Cerebellar nuclear complex (tissue), 1 donor: ENCODE measurements around the gene SLX4IP.

Experiments
- DNase-seq, 2 experiments: peaks; one replicate each; lab custom pipeline; 2025; lab: John Stamatoyannopoulos, UW

Gene SLX4IP

DNA sequence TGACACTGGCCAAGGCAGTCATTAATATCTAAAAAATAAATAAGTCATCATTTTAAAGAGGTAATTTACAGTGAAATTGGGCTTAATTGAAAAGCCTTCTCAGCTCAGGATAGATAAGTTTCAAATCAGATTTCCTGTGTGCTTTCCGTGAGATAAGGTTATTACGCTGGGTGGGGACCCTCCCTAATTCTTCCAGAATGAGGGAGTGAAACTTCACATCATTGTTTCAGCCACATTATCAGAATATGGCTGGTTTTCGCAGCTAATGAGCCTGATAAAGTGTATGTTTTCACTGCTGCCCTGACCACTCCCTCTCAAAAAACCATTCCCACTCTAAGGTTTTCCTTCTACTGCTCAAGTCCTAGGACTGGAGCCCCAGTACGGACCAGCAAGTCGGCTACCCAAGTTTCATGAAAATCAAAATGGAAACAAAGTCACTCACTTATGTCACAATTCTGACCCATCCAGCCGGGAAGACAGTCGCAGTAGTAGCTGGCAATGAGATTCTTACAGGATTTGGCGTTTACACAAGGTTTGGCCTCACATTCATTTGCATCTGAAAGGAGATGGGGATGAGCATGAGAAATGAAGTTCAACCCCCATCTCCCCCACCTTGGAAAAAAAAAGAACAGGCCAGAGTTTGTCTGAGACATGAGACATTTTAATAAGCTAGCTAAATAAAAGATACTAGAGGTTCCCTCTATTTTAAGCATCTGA is 214.1 kb downstream of the SLX4IP start:
- DNase-seq: no peak

DNA sequence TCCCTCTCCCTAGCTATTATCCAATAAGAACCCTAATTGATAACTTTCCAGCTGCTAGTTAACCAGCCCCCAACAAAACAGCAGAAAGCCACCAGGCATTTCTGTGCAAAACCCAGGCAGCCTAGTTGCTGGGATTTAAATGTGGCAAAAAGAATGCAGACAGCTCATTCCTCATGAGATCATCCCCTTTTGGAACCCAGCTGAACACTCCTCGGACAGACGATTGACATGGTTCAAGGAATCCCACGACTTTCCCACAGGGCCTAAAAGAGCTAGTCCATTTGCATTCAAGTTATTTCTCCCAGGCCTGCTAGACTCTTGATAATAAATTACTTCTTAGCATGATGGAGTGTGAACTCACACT is 214.7 kb downstream of the SLX4IP start:
- no peak for DNase-seq

DNA sequence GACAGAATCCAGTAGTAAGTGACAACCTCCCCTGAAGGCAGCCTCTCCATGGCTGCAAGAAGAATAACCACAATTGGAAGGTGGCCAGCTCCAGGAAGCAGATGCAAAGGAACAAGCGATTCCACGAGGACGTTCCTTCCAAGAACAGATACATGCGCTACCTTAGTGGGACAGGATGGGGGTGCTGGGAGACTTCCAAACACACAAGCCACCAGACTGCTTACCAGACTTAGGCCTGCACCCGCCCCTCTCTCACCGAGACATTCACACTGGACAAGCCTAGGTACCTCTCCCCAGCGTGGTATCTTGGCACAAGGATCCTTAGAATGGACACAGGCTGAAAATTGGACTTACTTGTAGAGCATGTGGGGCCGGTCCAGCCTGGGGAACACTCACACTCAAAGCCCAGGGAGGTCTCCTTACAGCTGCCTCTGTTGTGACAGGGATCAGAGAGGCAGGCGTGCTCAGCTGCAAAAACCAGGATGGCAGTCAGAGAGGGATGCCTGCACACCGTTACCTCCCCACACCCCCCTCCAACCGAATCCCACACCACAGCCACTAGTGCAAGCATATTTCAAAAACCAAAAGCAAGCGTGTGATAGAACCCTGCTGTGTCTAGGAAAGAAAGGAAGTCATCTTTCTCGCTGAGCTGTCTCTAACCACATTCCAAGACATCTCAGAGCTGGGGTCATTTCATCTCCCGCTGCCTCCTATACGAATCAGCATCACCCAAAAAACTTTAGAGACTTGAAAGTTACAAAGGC is 216.3 kb downstream of the SLX4IP start:
- DNase-seq: no peak

DNA sequence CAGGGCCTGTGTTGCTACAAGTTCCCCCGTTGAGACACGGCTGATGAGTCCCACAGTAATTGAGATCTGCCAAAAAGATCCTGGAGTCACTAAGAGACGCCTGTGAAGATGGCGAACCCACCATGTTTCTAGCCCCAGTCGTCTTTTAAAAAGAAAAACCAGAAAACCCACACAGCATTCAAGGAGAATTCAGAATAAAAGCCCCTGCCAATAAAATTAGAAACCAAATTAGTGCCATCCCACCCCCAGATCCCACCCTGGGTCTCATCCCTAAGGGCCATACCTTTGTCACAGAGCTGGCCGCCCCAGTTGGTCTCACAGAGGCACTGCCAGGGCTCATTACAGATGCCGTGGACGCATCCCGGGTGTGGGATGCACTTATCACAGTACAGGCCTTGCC is 217.1 kb downstream of the SLX4IP start:
- no peak for DNase-seq

DNA sequence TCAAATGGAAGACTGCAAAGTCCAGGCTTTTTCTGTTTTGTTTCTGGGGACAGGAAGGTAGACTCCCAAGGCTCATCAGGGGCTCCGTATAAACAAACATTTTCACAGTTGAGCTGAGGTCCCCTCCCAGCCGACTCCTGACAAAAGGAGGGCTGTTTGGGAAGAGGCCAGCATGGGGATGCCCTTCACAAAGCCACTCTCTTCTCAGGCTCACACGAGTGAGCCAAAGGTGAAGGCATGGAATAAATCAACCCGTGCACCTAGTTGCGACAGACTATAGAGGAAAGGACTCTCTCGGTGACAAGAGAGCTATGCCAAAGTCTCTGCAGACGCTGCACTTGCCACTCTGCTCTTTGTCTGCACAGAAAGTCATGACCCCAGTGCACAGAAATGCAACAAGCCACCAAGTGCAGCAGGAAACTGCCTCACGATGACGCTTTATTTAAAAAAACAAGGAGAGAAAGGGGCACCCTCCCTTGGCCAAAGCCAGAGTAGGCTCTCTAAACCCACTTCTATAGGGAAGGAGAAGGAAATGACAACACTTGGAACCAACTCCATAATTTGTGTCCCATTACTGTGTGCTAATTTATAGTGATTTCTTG is 217.7 kb downstream of the SLX4IP start:
- no peak for DNase-seq

DNA sequence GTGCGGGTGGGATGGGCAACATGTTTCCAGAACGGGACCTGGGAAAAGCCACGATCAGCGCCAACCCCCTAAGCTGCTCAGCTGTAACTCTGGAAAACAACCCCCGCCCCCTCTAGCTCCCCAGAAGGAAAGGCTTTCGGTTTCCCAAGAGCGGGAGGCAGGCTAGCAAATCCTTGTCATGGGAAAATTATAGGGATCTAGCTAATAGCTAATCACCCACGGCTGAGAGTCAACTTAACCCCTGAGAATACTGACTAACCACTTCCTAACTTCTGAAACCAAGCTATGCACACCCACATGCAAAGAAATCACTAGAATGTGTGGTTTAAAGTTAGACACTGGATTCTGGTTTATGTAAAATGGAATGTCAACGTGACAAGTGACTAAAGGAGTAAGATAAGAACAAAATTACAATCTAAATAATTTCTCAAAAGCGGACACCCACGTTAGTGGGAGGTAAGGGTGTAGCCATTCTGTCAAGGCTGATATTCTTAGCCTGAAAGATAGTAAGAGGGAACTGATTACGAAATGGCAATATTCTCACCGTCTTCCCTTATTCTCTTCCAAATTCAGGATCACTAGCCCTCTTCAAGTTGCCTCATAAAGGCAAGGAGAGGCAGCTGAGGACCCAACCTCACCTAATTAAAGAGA is 218.6 kb downstream of the SLX4IP start:
- no peak for DNase-seq

DNA sequence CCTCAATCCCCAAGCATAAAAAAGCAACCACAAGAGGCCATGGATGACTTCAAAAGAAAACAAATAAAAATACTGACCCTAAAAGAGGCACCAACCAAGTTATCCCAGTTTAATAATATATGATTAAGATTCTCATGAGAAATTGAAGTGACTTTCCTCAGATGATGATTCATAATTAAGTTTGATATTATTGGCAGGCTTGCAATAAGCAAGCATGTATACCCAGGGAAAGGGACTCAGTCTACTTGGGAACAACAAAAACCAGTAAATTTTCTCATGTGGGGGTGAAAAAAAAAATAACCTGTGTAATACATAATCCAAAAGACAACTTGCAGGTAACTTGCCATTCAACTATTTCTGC is 219.1 kb downstream of the SLX4IP start:
- DNase-seq: no peak

DNA sequence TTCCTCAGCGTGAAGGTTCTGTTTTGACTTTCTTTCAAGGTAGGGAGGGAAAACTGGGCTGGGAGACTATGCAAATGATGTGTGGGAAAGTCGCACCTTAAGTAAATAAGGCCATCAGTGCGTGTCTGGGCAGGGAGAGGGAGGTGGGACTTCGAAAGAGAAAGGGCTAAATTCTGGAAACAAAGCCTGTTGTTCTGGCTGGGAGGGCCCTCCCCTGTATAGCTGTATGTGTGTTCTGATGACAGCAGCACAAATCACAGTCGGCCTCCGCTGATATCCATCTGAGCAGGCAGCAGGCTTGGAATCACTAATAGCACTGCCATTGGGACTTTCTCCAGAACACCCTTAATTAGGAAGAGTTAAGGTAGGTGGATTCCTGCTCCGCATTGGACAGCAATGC is 219.5 kb downstream of the SLX4IP start:
- DNase-seq: no peak

DNA sequence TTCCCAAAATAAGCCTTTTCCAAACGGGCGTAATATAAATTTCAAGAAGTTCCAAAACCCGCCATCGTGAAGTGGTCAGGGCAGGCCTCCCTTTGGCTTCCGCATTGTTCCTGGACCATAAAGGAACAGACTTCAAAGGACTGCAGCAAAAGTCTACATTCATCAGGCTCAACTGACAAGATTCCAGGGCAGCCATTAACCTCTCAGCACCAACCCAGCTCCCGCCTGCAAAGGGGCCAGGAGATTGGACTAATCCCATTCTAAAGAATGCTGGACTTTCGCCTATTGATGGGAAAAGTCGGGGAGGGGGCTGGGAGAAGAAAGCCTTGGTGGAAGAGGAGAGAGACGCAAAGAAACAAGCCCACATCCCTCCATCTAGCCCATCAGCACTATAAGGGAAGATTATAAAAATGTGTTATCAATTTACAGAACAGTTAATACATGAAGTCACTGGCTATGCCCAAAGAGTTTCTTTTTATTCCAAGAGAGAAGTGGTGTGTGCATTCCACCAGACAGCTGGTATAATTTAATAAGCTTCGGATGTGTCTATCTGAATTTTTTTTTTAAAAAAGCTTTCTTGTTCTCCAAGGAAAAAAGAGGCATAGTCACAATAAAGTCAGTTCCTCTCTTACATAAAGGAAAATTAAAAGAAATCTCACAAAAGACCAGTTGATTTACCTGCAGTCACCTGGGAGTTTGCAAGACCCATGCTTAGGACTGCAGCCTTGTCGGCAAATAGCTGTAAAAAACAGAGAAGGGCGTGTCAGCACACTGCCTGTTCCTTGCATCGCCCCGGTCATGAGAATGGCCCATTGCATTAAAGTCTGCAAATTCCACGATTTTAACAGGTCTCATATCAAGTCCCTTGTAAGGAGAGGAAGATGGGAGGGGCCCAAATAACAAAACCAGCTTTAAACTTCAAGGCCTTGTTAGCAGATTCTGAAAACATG is 220.9 kb downstream of the SLX4IP start:
- DNase-seq: no peak

DNA sequence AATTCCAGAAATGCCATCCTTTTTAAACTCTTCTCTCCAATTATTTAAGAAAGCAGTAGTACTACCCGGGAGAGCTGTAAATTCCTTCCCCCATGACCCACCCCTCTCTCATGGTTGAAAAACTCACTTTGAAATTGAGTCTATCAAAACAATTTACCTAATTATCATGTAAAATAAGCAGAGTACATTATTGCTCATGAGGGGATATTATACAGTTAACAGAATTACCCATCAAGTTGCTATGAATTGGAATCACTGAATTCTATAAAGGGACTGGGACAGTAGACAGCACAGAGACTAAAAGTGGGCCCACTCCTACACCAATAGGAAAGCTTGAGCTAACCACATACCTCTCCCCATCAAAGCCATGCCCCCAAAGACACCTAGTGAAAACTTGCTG is 222.3 kb downstream of the SLX4IP start:
- no peak for DNase-seq

DNA sequence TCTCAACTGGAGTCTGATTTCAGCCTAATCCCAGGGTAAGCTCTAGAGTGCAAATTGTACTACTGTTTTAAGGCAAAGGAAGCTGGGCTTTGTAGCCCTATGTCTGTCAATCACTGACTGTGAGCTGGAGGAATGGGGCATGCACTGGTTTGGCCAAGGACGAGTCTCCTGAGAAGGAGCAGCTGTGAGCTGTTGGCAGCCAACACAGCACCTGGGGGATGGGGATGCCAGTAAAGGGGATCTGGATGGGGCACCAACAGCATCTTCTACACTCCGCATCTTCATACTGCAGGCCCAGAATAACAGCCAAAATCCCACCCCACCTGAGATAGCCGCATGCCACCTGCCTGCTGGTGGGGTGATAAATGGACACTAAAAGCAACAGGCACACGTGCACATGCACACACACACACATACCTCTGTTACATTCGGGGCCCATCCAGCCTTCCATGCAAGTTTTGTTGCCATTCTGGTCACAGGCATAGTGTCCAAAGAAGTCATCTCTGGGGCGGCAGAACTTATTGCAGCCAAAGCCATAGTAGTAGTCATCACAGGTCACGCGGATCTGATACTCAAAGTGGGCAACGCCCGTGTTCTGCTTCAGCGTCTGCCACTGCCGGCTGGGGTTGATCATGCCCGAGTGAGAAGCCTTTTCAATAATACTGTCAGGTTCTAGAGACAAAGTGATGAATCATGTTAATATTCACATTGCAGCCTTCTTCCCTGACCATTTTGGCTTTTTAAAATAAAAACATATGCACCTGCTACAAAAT is 223.1 kb downstream of the SLX4IP start:
- DNase-seq: no peak

DNA sequence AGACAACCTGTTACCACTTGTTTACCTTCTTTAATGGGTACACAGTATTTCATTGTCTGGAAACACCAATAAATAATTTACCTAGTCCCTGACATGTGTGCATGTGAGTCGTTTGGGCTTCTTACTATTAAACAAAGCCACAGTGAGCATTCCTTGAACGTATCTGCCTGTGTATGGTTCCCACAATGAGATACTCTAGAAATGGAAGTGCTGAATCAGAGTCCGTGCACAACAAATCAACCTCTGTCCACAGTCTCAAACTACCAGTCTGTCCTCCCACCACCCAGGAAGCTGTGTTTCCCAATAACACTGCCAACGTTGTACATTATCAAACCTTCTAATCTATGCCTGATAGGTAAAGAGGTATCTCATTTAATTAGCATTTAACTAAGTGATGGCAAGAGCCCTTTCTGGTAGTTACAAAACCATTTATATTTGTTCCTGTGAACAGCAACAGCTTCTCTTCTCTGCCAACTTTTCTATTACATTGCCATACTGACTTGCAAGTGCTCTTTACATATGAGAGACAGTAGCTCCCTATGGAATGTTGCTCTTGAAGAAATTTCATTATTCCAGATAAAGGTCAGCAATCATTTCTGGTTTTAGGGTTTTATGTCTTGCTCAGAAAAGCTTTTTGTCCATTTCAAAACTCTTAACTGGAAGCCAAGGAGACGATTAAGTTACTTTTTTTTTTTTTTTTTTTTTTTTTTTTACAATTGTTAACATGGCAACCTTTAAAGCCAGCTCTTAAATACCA is 223.9 kb downstream of the SLX4IP start:
- DNase-seq: no peak

DNA sequence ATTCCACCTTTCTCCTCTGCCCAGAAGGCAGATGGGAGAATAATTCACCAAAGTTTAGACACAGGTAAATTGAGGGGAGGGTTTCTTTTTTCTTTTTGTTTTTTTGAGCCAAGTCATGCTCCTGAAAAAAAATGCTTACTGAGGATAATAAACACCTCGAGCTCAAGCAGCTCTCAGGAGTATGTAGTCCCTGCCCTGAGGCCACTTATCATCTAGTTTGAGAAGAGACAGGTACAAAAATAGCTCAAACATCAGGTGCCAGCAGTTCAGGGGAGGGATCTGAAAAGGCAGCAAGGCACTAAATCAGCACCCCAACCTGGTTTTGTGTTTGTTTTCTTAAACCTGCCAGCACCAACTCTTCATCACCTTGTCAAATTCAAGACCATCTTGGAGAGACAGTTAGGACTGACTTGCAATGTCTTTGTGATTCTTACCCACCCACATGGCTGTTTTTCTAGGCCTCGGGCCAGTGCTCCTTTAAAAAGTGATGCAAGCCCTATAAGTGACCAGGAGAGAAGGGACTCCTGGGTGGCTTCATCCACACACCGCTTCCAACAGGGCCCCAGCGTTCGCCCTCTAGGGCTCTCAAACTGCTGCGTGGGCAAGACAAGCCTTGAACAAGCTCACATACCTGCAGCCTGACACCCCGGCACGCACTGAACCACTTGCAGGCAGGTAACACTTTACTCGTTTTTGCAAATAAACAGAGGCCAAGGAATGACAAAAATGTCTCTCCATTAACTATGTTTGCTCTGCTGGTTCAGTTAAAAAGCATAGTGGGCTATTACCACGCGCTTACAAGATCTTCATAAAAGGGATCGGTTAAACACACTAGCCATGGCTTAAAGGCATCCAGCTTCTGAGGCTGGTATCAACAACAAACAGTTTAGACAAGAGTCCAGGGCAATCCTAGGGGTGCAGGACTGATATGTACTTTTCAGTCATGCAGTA is 224.8 kb downstream of the SLX4IP start:
- DNase-seq: no peak

DNA sequence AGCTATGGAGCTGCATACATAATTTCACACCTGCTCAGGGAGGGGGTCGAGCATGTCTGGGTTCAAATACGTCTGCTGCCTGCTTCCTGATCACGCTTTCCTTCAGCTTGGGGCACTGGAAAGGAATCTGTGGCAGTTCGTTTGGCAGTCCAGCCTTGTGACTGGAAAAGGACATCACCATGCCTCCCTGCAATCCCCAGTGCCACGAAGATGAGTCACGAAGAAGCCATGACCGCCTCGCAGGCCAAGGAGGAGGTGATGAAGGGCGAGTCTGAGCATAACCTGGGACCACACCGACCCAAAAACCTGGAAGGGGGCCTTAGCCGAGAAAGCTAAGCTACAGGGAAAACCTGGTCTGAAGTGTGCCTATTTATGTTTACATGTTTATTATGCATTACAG is 225.6 kb downstream of the SLX4IP start:
- DNase-seq: no peak

DNA sequence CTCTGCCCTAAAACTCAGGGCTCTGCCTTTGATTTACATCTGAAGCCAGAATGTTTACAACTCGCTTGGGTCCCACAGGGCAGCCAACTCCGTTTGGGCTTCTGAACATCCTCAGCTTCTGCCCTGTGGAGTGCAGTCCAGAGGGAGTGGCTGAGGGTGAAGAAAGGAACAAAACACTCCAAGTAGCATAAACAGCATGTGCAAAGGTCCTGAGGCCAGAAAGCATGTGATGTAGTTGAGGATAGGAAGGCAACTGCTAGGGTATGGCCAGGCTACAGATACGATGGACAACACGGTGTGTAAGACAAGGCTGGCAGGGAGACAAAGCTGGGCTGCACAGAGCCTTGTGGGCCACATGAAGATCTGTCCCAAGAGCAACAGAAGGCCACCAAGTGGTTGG is 226.2 kb downstream of the SLX4IP start:
- DNase-seq: no peak

DNA sequence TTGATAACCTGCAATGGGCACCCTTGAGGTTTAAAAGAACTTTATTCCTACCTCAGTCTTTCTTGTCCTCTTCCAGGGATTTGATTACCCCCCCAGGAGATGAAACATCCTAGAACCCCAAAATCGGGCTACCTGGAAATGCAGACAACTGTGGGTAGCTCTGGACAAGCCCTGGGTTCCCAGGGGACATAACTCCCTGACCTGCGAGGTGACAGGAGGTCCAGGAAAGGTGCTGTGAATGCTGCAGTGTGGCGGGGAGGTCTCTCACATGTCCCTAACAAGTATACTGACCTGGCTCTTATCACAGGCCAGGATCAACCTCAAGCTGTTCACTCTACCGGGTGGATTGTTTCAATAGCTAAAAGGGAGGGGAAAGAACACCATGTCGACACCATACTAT is 227.0 kb downstream of the SLX4IP start:
- no peak for DNase-seq

DNA sequence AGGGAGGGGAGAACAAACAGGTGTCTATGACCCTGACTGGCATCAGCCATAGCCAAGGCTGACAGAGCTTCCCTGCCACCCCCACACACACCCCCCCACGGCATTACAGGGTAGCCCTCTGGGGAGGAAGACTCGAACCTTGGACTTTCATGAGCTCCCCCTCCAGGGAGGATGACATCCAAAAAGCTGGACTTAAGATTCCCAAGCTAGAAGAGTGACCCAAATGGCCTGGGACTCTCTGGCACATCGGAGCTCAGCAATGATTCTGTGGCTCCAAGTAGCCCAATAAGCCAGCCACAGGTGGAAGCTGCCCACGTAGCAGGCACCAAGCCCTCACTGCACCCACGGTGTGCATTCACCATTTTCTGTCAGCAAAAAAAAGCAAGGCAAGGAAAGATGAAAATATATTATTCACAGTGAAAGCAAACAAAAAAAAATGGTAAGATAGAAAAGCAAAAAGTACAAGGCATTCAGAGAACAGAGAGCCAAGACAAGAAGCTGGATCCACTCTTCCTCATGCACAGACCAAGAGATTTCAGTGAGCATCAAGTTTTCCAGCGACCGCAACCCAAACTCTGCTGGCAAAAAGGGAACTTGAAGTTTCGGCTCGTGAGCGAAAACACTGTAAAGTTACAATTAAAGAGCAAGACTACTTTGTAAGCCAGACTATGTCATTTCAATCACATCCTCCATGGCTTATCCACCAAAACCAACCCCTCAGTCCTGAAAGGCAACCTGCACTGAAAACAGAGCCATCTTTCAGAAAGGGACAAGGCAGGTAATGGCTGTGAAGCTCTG is 227.8 kb downstream of the SLX4IP start:
- no peak for DNase-seq

DNA sequence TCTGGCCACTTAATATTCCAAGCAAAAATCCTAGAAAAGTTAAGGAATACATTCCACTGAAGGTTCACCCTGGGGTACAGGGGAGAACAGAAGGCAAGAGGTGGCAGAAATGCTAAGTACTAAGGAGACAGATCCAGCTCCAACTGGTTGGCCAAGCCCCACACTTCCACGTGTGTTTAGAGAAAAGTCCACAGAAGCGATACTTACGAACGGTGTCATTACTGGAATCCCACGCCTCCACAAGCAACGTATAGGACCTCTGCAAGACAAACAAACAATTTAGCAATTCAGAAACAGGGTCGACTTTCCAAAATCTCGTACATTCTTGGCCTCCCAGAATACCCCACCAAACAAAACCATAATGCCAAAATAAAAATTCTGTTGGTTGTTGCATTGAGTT is 228.7 kb downstream of the SLX4IP start:
- no peak for DNase-seq
